Ramos (cell line): ENCODE results near the gene NOS1.
"Not testable (repeated sequence)": the region's sequence is repeated elsewhere in the genome, so short reads cannot be mapped to it uniquely, and the experiment has no call there.

Experiments
- in situ Hi-C: fragments of 300-500 bp; cut with MboI; formaldehyde crosslinking; loops from one replicate; pipeline ENCODE4 v1.14.3; 2022; ENCODE audit warnings: low sequenced_read_pairs; ENCODE audit not compliant: unreplicated experiment

NOS1 gene

GRCh38 chr12:117188961-117189724 lies 172.3 kb downstream of the NOS1 start:
- in situ Hi-C loops = no loop called here

GRCh38 chr12:117188121-117188665 lies 173.2 kb downstream of the NOS1 start:
- in situ Hi-C loops = no loop called here

- in situ Hi-C loops = no loop called here
Measured at GRCh38 chr12:117187421-117187820, 174.0 kb downstream of the NOS1 start.

- in situ Hi-C loops = no loop called here
Measured at GRCh38 chr12:117182866-117183265, 178.6 kb downstream of the NOS1 start.

GRCh38 chr12:117181468-117181843 lies 180.0 kb downstream of the NOS1 start:
- in situ Hi-C loops = not testable (repeated sequence)

GRCh38 chr12:117180758-117181467 lies 180.5 kb downstream of the NOS1 start:
- in situ Hi-C loops = no loop called here

GRCh38 chr12:117178745-117179144 lies 182.7 kb downstream of the NOS1 start:
- in situ Hi-C loops = no loop called here

- in situ Hi-C loops = no loop called here
Measured at GRCh38 chr12:117178301-117178700, 183.1 kb downstream of the NOS1 start.

GRCh38 chr12:117172168-117172567 lies 189.3 kb downstream of the NOS1 start:
- in situ Hi-C loops = no loop called here

GRCh38 chr12:117171499-117172162 lies 189.8 kb downstream of the NOS1 start:
- in situ Hi-C loops = no loop called here

- in situ Hi-C loops = no loop called here
Measured at GRCh38 chr12:117169548-117169947, 191.9 kb downstream of the NOS1 start.

GRCh38 chr12:117168976-117169375 lies 192.4 kb downstream of the NOS1 start:
- in situ Hi-C loops = no loop called here

- in situ Hi-C loops = no loop called here
Measured at GRCh38 chr12:117167769-117168168, 193.7 kb downstream of the NOS1 start.

- in situ Hi-C loops = no loop called here
Measured at GRCh38 chr12:117166107-117166506, 195.3 kb downstream of the NOS1 start.

GRCh38 chr12:117165342-117165741 lies 196.1 kb downstream of the NOS1 start:
- in situ Hi-C loops = no loop called here

GRCh38 chr12:117162633-117163032 lies 198.8 kb downstream of the NOS1 start:
- in situ Hi-C loops = no loop called here

- in situ Hi-C loops = no loop called here
Measured at GRCh38 chr12:117162167-117162539, 199.3 kb downstream of the NOS1 start.

GRCh38 chr12:117161460-117162166 lies 199.8 kb downstream of the NOS1 start:
- in situ Hi-C loops = no loop called here

GRCh38 chr12:117159674-117160073 lies 201.8 kb downstream of the NOS1 start:
- in situ Hi-C loops = no loop called here

GRCh38 chr12:117158911-117159553 lies 202.4 kb downstream of the NOS1 start:
- in situ Hi-C loops = no loop called here
